Esophagus squamous epithelium (tissue), 5 donors: ENCODE data around the gene ERAS. TPM values are rescaled to one million over a fixed set of nuclear protein-coding genes. Genes with fewer than 3 reads are reported as not detected.

Source experiments
- DNase-seq: peaks from one replicate; lab custom pipeline; 2025; lab: John Stamatoyannopoulos, UW
- H3K27ac ChIP-seq, 4 donors: fragments of 200-600 bp; sonication (generic); one replicate each; pipeline ENCODE4 v1.5.1; 2016 to 2019; ENCODE audit warnings: mild to moderate bottlenecking in 1 of 4
- H3K27me3 ChIP-seq, 4 donors: fragments of 200-600 bp; sonication (generic); 1 replicate in 3 of 4; 2 replicates in 1 of 4; pipeline versions ENCODE4 v1.5.1 to v1.6.0; 2017 to 2021; ENCODE audit warnings: antibody characterized with exemption in 1 of 4
- H3K36me3 ChIP-seq, 3 donors: fragments of 200-600 bp; sonication (generic); one replicate each; pipeline ENCODE4 v1.5.1; 2016 to 2019
- H3K4me1 ChIP-seq, 3 donors: fragments of 200-600 bp; sonication (generic); one replicate each; pipeline ENCODE4 v1.5.1; 2017 to 2019
- H3K4me3 ChIP-seq, 4 donors: fragments of 200-600 bp; sonication (generic); 1 replicate in 3 of 4; 2 replicates in 1 of 4; pipeline ENCODE4 v1.5.1; 2016 to 2019; ENCODE audit warnings: mild to moderate bottlenecking in 2 of 4, moderate library complexity in 1 of 4
- H3K9me3 ChIP-seq, 3 donors: fragments of 200-600 bp; sonication (generic); one replicate each; pipeline ENCODE4 v1.5.1; 2016 to 2019
- CTCF ChIP-seq, 6 experiments: fragments of 450-650 bp in 4 of 6; fragments of 200-600 bp in 2 of 6; sonication (generic) in 2 of 6; IDR thresholded peaks; one replicate each; pipeline ENCODE4 v1.5.1; 2016 to 2019; ENCODE audit warnings: antibody characterized with exemption in 6 of 6, mild to moderate bottlenecking in 4 of 6, moderate library complexity in 4 of 6
- POLR2A ChIP-seq, 4 donors: fragments of 450-650 bp; IDR thresholded peaks; one replicate each; pipeline ENCODE4 v1.6.1; 2017; ENCODE audit warnings: antibody characterized with exemption in 4 of 4, mild to moderate bottlenecking in 4 of 4, moderate library complexity in 3 of 4
- WGBS, 2 donors: methylation state at CpG; one replicate each; pipeline ENCODE4 v1.1.5; 2018; 5-methylcytosine and 5-hydroxymethylcytosine counted together
- intact Hi-C: fragments of 100-400 bp; cut with DNase I; formaldehyde crosslinking; loops from one replicate; pipeline ENCODE4 v1.15.0; 2022
- total RNA-seq, 4 donors: library from RNA; depleted of rRNA; stranded (reverse); fragments of >200 nt; gene quantifications; one replicate each; pipeline ENCODE4 v1.1.0, GENCODE V29; 2016
- donor health status: DM: yes; HTN: yes; CAD: no.

Gene ERAS
- total RNA-seq: not detected

DNA sequence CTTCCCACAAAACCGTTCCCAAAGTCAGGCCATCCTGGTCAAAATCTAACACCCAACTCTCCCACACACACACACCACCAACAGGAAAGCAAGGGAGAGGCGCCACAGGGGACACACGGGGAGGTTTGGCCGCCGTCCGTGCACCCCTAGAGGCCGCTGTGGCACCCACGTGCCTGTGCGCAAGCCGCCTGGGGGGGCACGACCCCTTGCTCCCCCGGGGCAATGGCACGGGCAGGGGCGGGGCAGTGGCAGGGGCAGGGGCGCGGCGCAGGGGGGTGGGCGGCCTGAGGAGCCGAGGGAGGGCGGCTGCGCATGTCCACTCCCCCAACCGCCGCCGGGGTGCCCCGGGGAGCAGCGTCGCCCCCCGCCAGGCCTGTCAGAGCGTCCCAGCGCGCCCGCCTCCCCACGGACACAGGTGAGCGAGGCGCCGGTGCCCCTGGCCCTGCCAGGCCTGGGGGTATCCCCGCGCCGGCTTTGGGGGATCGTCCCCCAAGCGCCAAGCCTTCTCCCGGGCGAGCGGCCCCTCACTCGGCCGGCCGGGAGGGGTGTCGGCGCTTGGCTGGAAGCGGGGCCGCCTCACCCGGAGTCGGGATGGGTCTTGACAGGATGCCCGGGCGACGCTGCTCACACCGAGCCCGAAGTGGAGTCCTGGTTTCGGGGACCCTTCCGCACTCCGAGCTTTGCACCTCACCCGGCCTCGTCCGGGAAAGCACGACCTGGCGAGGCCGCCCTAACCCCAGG lies at the start of gene ERAS:
TSS of gene ERAS (plus strand) at position 379 of the 741 bp plus-strand sequence. CDS start 2,611 bp downstream, outside the sequence.
- no CpG with 5 or more reads among the region's 67 CpGs for WGBS, 2 donors
- DNase-seq: no peak
- TF ChIP-seq CTCF (IDR thresholded peaks at IDR 0.05): no peak
- no peak for TF ChIP-seq POLR2A (IDR thresholded peaks at IDR 0.05)

DNA sequence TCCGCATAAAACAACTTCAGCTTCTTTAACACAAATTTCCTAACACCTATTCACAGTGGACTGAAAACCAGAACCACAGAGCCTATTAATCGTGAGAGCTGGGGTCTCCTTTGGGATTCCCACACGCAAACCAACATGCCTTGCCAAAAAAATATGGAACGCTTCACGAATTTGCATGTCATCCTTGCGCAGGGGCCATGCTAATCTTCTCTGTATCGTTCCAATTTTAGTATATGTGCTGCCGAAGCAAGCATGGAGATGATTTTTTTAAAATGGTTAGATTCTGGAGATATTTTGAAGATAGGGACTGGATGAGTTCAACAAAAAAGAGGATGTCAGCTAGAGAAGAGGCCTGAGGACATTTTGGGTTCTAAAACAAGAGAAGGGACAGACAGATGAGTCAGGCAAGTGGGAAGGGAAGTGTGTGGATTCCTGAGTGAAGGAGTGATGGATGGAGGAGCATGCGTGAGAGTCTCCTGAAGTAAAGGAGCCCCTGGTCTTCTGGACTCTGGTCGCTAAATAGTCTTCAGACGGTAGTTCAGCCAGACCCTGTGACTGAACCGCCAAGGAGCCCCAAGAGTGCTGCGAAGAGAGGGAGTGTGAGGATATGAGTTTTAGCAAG lies 49.4 kb upstream of the ERAS start:
- Histone ChIP-seq H3K27me3 (peaks cover 0 to 2% (median 0%) of the 10 kb centered on the region in 4 donors), H3K4me1 (no peaks in the 10 kb centered on the region), H3K9me3 (no peaks in the 10 kb centered on the region), H3K27ac (no peak overlapping the region), H3K4me3 (no peak overlapping the region), H3K36me3 (no peaks in the 10 kb centered on the region)
- 73 to 74% methylated on average over 12 to 13 of the region's 13 CpGs for WGBS, 2 donors
- DNase-seq: no peak
- no peak for TF ChIP-seq CTCF (IDR thresholded peaks at IDR 0.05)
- TF ChIP-seq POLR2A (IDR thresholded peaks at IDR 0.05): no peak
- intact Hi-C loops: no loop called here

More for the DNA sequence above, at the start of gene ERAS:
- H3K36me3 ChIP-seq: peaks cover 0 to 38% (median 0%) of the 10 kb centered on the region in 3 donors
- H3K4me1 ChIP-seq: peaks cover 0 to 12% (median 0%) of the 10 kb centered on the region in 3 donors
- H3K27ac ChIP-seq: no peak within 1 kb of the TSS
- peaks cover 0 to 6% (median 0%) of the 10 kb centered on the region in 3 donors for H3K9me3 ChIP-seq
- H3K4me3 ChIP-seq: no peak within 1 kb of the TSS
- intact Hi-C loops: no loop called here
- peaks cover 0 to 40% (median 0%) of the 10 kb centered on the region in 4 donors for H3K27me3 ChIP-seq

GRCh38 chrX:48779399-48779798 lies 46.9 kb upstream of the ERAS start:
- no peaks in the 10 kb centered on the region for H3K4me1 ChIP-seq
- intact Hi-C loops: no loop called here
- TF ChIP-seq POLR2A (IDR thresholded peaks at IDR 0.05) (no peak), CTCF (IDR thresholded peaks at IDR 0.05) (no peak)
- DNase-seq: no peak
- 76 to 80% methylated on average over 4 to 7 of the region's 7 CpGs for WGBS, 2 donors
- no peaks in the 10 kb centered on the region for H3K27me3 ChIP-seq
- no peak overlapping the region for H3K4me3 ChIP-seq
- H3K36me3 ChIP-seq: no peaks in the 10 kb centered on the region
- H3K27ac ChIP-seq: no peak overlapping the region
- no peaks in the 10 kb centered on the region for H3K9me3 ChIP-seq

- WGBS, 2 donors: 80 to 81% methylated on average over 1 to 5 of the region's 6 CpGs
- Histone ChIP-seq H3K27ac (no peak overlapping the region), H3K36me3 (no peaks in the 10 kb centered on the region), H3K27me3 (peaks cover 0 to 6% (median 0%) of the 10 kb centered on the region in 4 donors), H3K4me3 (no peak overlapping the region), H3K4me1 (no peaks in the 10 kb centered on the region), H3K9me3 (no peaks in the 10 kb centered on the region)
- TF ChIP-seq POLR2A (IDR thresholded peaks at IDR 0.05) (no peak), CTCF (IDR thresholded peaks at IDR 0.05) (no peak)
- no peak for DNase-seq
- intact Hi-C loops: no loop called here
Measured at GRCh38 chrX:48781705-48782104, 44.6 kb upstream of the ERAS start.

DNA sequence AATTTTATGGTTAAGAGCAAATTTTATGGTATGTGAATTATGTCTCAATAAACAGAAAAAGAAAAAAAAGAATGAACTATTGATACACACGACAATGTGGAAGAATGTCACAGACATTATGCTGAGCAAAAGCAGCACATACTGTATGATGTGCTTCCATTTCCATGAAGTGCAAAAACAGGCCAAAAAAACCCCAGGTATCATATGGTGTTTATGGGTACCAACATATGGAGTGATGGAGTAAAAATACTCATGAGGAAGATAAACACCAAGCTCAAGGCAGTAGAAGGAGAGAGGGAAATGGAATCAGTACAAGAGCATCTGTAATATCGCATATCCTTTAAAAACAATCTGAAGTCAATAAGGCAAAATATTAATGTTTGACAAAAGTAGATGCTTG lies 44.1 kb upstream of the ERAS start:
- Histone ChIP-seq H3K4me1 (no peaks in the 10 kb centered on the region), H3K27me3 (peaks cover 0 to 6% (median 0%) of the 10 kb centered on the region in 4 donors), H3K27ac (no peak overlapping the region), H3K36me3 (no peaks in the 10 kb centered on the region), H3K9me3 (no peaks in the 10 kb centered on the region), H3K4me3 (no peak overlapping the region)
- intact Hi-C loops: no loop called here
- WGBS, 2 donors: 60 to 61% methylated on average over 2 of the region's 2 CpGs
- no peak for DNase-seq
- TF ChIP-seq CTCF (IDR thresholded peaks at IDR 0.05) (no peak), POLR2A (IDR thresholded peaks at IDR 0.05) (no peak)
